Suprapubic skin (tissue), 3 donors: Measurements from ENCODE around the gene ZBTB49.

Source experiments
- EP300 ChIP-seq: sonication (generic); formaldehyde crosslinking; IDR thresholded peaks from one replicate; pipeline ENCODE4 v1.6.1; 2017; ENCODE audit warnings: antibody characterized with exemption
- POLR2A ChIP-seq, 2 donors: fragments of 450-650 bp; IDR thresholded peaks; one replicate each; pipeline ENCODE4 v1.6.1; 2017; ENCODE audit warnings: antibody characterized with exemption in 2 of 2, mild to moderate bottlenecking in 2 of 2, moderate library complexity in 2 of 2
- TF ChIP-seq, protein P1 (sequence below), 2 donors: fragments of 200-600 bp in 1 of 2; fragments of 450-650 bp in 1 of 2; sonication (generic) in 1 of 2; IDR thresholded peaks; one replicate each; pipeline ENCODE4 v1.5.1; 2016 to 2019; ENCODE audit warnings: antibody characterized with exemption in 2 of 2, mild to moderate bottlenecking in 1 of 2, moderate library complexity in 1 of 2

DNA sequence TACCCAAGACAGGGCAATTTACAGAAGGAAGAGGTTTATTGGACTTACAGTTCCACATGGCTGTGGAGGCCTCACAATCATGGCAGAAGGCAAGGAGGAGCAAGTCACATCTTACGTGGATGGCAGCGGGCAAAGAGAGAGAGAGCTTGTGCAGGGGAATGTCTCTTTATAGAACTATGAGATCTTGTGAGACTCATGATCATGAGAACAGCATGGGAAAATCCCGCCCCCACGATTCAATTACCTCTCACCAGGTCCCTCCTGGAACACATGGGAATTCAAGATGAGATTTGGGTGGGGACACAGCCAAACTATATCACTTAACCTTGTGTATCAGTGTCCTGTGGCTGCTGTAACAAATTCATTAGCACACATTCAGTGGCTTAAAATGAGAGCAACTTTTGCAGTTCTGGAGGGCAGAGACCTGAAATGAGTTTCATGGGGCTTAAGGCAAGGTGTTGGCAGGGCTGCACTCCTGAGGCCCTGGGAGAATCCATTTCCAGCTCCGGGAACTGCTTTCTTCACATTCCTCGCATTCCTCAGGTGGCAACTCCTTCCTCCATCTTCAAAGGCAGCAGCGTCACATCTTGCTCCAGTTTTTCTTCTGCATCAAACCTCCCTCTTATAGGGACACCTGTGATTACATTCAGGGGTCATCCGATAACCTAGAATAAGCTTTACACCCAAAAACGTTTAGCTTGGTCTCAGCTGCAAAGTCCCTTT is 74.6 kb downstream of the ZBTB49 start:
- TF ChIP-seq, protein P1, sequence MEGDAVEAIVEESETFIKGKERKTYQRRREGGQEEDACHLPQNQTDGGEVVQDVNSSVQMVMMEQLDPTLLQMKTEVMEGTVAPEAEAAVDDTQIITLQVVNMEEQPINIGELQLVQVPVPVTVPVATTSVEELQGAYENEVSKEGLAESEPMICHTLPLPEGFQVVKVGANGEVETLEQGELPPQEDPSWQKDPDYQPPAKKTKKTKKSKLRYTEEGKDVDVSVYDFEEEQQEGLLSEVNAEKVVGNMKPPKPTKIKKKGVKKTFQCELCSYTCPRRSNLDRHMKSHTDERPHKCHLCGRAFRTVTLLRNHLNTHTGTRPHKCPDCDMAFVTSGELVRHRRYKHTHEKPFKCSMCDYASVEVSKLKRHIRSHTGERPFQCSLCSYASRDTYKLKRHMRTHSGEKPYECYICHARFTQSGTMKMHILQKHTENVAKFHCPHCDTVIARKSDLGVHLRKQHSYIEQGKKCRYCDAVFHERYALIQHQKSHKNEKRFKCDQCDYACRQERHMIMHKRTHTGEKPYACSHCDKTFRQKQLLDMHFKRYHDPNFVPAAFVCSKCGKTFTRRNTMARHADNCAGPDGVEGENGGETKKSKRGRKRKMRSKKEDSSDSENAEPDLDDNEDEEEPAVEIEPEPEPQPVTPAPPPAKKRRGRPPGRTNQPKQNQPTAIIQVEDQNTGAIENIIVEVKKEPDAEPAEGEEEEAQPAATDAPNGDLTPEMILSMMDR (IDR thresholded peaks at IDR 0.05): no peak
- TF ChIP-seq POLR2A (IDR thresholded peaks at IDR 0.05) (no peak), EP300 (no peak)
